ENCODE data around the gene ZBTB12.

DNA sequence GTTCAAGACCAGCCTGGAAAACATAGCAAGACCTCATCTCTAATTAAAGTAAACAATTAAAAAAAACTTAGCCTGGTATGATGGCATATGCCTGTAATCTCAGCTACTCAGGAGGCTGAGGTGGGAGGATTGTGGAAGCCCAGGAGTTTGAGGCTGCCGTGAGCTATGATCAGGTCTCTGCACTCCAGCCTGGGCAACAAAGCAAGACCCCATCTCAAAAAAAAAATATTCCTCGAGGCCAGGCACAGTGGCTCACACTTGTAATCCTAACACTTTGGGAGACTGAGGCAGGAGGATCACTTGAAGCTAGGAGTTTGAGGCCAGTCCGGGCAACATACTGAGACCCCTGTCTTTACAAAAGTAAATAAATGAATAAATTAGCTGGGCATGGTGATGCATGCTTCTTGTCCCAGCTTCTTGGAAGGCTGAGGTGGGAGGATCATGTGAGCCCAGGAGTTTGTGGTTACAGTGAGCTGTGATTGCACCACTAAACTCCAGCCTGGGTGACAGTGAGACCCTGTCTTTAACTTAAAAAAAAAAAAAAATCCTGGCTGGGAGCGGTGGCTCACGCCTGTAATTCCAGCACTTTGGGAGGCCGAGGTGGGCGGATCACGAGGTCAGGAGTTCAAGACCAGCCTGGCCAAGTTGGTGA is 16.3 kb upstream of the ZBTB12 start:
- TF ChIP-seq EP300 (IDR thresholded peaks at IDR 0.05), result no peak
- no peak for TF ChIP-seq CTCF (IDR thresholded peaks at IDR 0.05)
